ENCODE results near the gene MANEAL. TPM values are rescaled to one million over a fixed set of nuclear protein-coding genes. Genes with fewer than 3 reads are reported as not detected.

The MANEAL gene
- total and polyA plus RNA-seq, 2 of the 13 experiments (the other 11 are each of a cell fraction or from before 2014, with no cell fraction given): 20.8 to 26.4 TPM

GRCh38 chr1:37764414-37764825, 29.2 kb upstream of the MANEAL start (continued):
- TF ChIP-seq E2F1 (CRISPR knock-in tag; IDR thresholded peaks at IDR 0.05) (peak; percentile 92), ZNF784 (CRISPR knock-in tag; IDR thresholded peaks at IDR 0.05; ENCODE audit: borderline replicate concordance) (peak; percentile 98), GABPA (IDR thresholded peaks at IDR 0.05; ENCODE audit: low read depth, low read length) (no peak), GABPA (CRISPR knock-in tag; IDR thresholded peaks at IDR 0.05; ENCODE audit: low read depth) (peak; percentile 66), CREM (IDR thresholded peaks at IDR 0.05) (no peak), CREM (CRISPR knock-in tag; IDR thresholded peaks at IDR 0.05) (peak; percentile 80), SOX5 (CRISPR knock-in tag; IDR thresholded peaks at IDR 0.05; ENCODE audit: borderline replicate concordance) (peak; percentile 69), PRDM15 (CRISPR knock-in tag; IDR thresholded peaks at IDR 0.05) (peak; percentile 90), ZBTB7B (CRISPR knock-in tag; IDR thresholded peaks at IDR 0.05) (peak; percentile 99), SRSF1 (optimal IDR thresholded peaks at IDR 0.05; ENCODE audit: low read depth, low read length) (no peak), HOXA7 (CRISPR knock-in tag; IDR thresholded peaks at IDR 0.05) (peak; percentile 95), CBX5 (CRISPR knock-in tag; IDR thresholded peaks at IDR 0.05; ENCODE audit: borderline replicate concordance) (peak; percentile 95), TSC22D2 (CRISPR knock-in tag; IDR thresholded peaks at IDR 0.05; ENCODE audit: borderline replicate concordance) (peak; percentile 100), ZSCAN21 (CRISPR knock-in tag; IDR thresholded peaks at IDR 0.05; ENCODE audit: borderline replicate concordance) (peak; percentile 99), ZNF382 (CRISPR knock-in tag; IDR thresholded peaks at IDR 0.05; ENCODE audit: borderline replicate concordance) (peak; percentile 59; the same call in 1 of the 2 replicates), POGZ (CRISPR knock-in tag; IDR thresholded peaks at IDR 0.05) (no peak), SMC3 (IDR thresholded peaks at IDR 0.05; ENCODE audit: low read length) (no peak), ZNF274 (CRISPR knock-in tag; IDR thresholded peaks at IDR 0.05) (peak; percentile 99), ZNF329 (CRISPR knock-in tag; IDR thresholded peaks at IDR 0.05; ENCODE audit: low read depth) (peak; percentile 92), BCLAF1 (IDR thresholded peaks at IDR 0.05) (no peak), FOSL1 (CRISPR knock-in tag; IDR thresholded peaks at IDR 0.05; ENCODE audit: borderline replicate concordance) (peak; percentile 91)

Data from HepG2 (cell line).